Liver (tissue), 3 donors: ENCODE data around the gene NTPCR.

ENCODE experiments used
- CTCF ChIP-seq: fragments of 150-350 bp; IDR thresholded peaks from 2 replicates; pipeline ENCODE4 v1.5.1; 2017; ENCODE audit warnings: improper control_type of control experiment, low read depth, low read length; ENCODE audit not compliant: missing input control
- EGR1 ChIP-seq, 2 donors: IDR thresholded peaks; 2 replicates each; pipeline ENCODE4 v1.6.1; 2016 to 2018; ENCODE audit warnings: antibody characterized with exemption in 2 of 2, low read depth in 2 of 2
- FOXA1 ChIP-seq: IDR thresholded peaks from 2 replicates; pipeline ENCODE4 v1.6.1; 2016; ENCODE audit warnings: antibody characterized with exemption
- GABPA ChIP-seq, 2 donors: IDR thresholded peaks in 1 of 2; conservative IDR thresholded peaks in 1 of 2; 2 replicates each; pipeline ENCODE4 v1.6.1; 2016; ENCODE audit warnings: antibody characterized with exemption in 2 of 2, mild to moderate bottlenecking in 1 of 2, moderate library complexity in 1 of 2
- HNF4G ChIP-seq: IDR thresholded peaks from 2 replicates; pipeline ENCODE4 v1.6.1; 2016; ENCODE audit warnings: antibody characterized with exemption
- JUND ChIP-seq, 2 donors: IDR thresholded peaks; 2 replicates each; pipeline ENCODE4 v1.6.1; 2016; ENCODE audit warnings: antibody characterized with exemption in 2 of 2
- NR2F2 ChIP-seq: IDR thresholded peaks from 2 replicates; pipeline ENCODE4 v1.6.1; 2016; ENCODE audit warnings: antibody characterized with exemption
- REST ChIP-seq: IDR thresholded peaks from 2 replicates; pipeline ENCODE4 v1.6.1; 2016; ENCODE audit warnings: antibody characterized with exemption, mild to moderate bottlenecking
- RXRA ChIP-seq, 2 donors: IDR thresholded peaks; 2 replicates each; pipeline ENCODE4 v1.6.1; 2017 to 2018; ENCODE audit warnings: antibody characterized with exemption in 2 of 2, mild to moderate bottlenecking in 1 of 2
- TAF1 ChIP-seq: conservative IDR thresholded peaks from 2 replicates; pipeline ENCODE4 v1.6.1; 2016; ENCODE audit warnings: antibody characterized with exemption, mild to moderate bottlenecking
- ZBTB33 ChIP-seq: IDR thresholded peaks from 2 replicates; pipeline ENCODE4 v1.6.1; 2016; ENCODE audit warnings: antibody characterized with exemption
- TF ChIP-seq, protein P1 (sequence below): IDR thresholded peaks from 2 replicates; pipeline ENCODE4 v1.6.1; 2016; ENCODE audit warnings: antibody characterized with exemption
- TF ChIP-seq, protein P2 (sequence below): IDR thresholded peaks from 2 replicates; pipeline ENCODE4 v1.6.1; 2016; ENCODE audit warnings: antibody characterized with exemption
- donor health status: healthy.
- donor health status: healthy.

GRCh38 chr1:233012021-233012420 lies 61.6 kb downstream of the NTPCR start:
- TF ChIP-seq ZBTB33 (no peak), CTCF (no peak), EGR1 (IDR thresholded peaks at IDR 0.05; ENCODE audit: low read depth in 2 of 2) (no peak), GABPA (IDR thresholded peaks at IDR 0.05 in 1 of 2, conservative IDR thresholded peaks at IDR 0.05 in 1 of 2) (no peak), RXRA (IDR thresholded peaks at IDR 0.05) (no peak), REST (no peak), NR2F2 (no peak), JUND (IDR thresholded peaks at IDR 0.05) (no peak), FOXA1 (no peak), TAF1 (no peak), HNF4G (no peak)
- TF ChIP-seq, protein P1, sequence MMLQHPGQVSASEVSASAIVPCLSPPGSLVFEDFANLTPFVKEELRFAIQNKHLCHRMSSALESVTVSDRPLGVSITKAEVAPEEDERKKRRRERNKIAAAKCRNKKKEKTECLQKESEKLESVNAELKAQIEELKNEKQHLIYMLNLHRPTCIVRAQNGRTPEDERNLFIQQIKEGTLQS = no peak
- TF ChIP-seq, protein P2, sequence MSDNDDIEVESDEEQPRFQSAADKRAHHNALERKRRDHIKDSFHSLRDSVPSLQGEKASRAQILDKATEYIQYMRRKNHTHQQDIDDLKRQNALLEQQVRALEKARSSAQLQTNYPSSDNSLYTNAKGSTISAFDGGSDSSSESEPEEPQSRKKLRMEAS = no peak
